HepG2 (cell line): Measurements from ENCODE around the gene CD300LD. TPM values are rescaled to one million over a fixed set of nuclear protein-coding genes. Genes with fewer than 3 reads are reported as not detected.

Experiments used
- ATAC-seq: fragments of 200-7000 bp; cut with Tn5 transposase; 3 replicates; pipeline ENCODE4 v1.9.1; 2020; ENCODE audit warnings: mild to moderate bottlenecking, moderate library complexity
- BruUV-seq: library from RNA; stranded (reverse); fragments of 400-500 nt; replicated peaks from 2 replicates; lab custom pipeline; 2021; lab: Mats Ljungman, UMichigan
- CTCF ChIA-PET: fragments of 300-600 bp; formaldehyde crosslinking; extraction: SDS; loops from one replicate; lab custom pipeline; 2021; ENCODE audit warnings: low total read pairs, inconsistent platforms, low intra/inter-chr PET ratio; lab: Yijun Ruan, JAX
- POLR2A ChIA-PET: fragments of 350-600 bp; sonication (Branson Sonifier 250); formaldehyde crosslinking; loops from one replicate; lab custom pipeline; 2020; ENCODE audit warnings: antibody characterized with exemption, inconsistent platforms; lab: Yijun Ruan, JAX
- DNase-seq: peaks from one replicate; pipeline ENCODE4 v3.0.0-alpha.2; 2015; ENCODE audit warnings: low spot score
- FAIRE-seq: peaks from 3 replicates; lab custom pipeline; 2011; peaks lifted over from hg19 to GRCh38; lab: Jason Lieb, UNC
- H2AFZ ChIP-seq: one replicate; pipeline ENCODE4 v1.6.1; 2011; ENCODE audit warnings: low read length, inconsistent platforms
- H3K27ac ChIP-seq: fragments of 300-600 bp; 3 replicates; pipeline ENCODE4 v1.8.0; 2011; ENCODE audit warnings: mixed run types, mild to moderate bottlenecking, mixed read lengths, low read length, inconsistent platforms; ENCODE audit not compliant: insufficient read depth; ENCODE audit errors: extremely low read length
- H3K27me3 ChIP-seq, 2 experiments: fragments of 200-600 bp in 1 of 2; 2 replicates in 1 of 2; 3 replicates in 1 of 2; pipeline versions ENCODE4 v1.6.0 to v1.8.0; 2011; ENCODE audit warnings: low read length in 2 of 2, mild to moderate bottlenecking in 2 of 2, moderate library complexity in 2 of 2, inconsistent platforms in 1 of 2; ENCODE audit not compliant: insufficient read depth in 2 of 2, control insufficient read depth in 1 of 2
- H3K36me3 ChIP-seq, 2 experiments: fragments of 200-600 bp in 1 of 2; replicated peaks in 1 of 2; 2 replicates in 1 of 2; 3 replicates in 1 of 2; pipeline versions ENCODE4 v1.5.1 to v1.8.0; 2011; ENCODE audit warnings: low read length in 2 of 2, inconsistent platforms in 1 of 2; ENCODE audit not compliant: insufficient read depth in 2 of 2, control insufficient read depth in 1 of 2
- H3K4me1 ChIP-seq: 2 replicates; pipeline ENCODE4 v1.5.1; 2012; ENCODE audit warnings: low read length, inconsistent platforms; ENCODE audit not compliant: insufficient read depth
- H3K4me2 ChIP-seq: 2 replicates; pipeline ENCODE4 v1.6.0; 2011; ENCODE audit warnings: low read depth, low read length, inconsistent platforms
- H3K4me3 ChIP-seq, 3 experiments: fragments of 200-600 bp in 1 of 3; sonication (generic), shearing (Covaris generic) in 1 of 3; replicated peaks in 1 of 3; 2 replicates each; pipeline ENCODE4 v1.5.1; 2011 to 2016; ENCODE audit warnings: low read length in 3 of 3, inconsistent platforms in 2 of 3, low read depth in 2 of 3, mild to moderate bottlenecking in 2 of 3, control low read depth in 1 of 3, mixed read lengths in 1 of 3; ENCODE audit not compliant: insufficient read depth in 1 of 3
- H3K79me2 ChIP-seq: one replicate; pipeline ENCODE4 v1.6.1; 2011; ENCODE audit warnings: low read length, inconsistent platforms; ENCODE audit not compliant: insufficient read depth
- H3K9ac ChIP-seq: 2 replicates; pipeline ENCODE4 v1.6.0; 2011; ENCODE audit warnings: mild to moderate bottlenecking, low read depth, low read length, inconsistent platforms; ENCODE audit not compliant: insufficient read depth
- H3K9me3 ChIP-seq: 2 replicates; pipeline ENCODE4 v1.5.1; 2012; ENCODE audit warnings: mild to moderate bottlenecking, low read length
- H4K20me1 ChIP-seq: 2 replicates; pipeline ENCODE4 v1.6.0; 2011; ENCODE audit warnings: inconsistent platforms, mild to moderate bottlenecking, low read length, moderate library complexity; ENCODE audit not compliant: insufficient read depth
- NCOA1 ChIP-seq: sonication (generic); formaldehyde crosslinking; IDR thresholded peaks from 2 replicates; pipeline ENCODE4 v1.9.0; 2021; ENCODE audit warnings: missing genetic modification reagents
- RCOR2 ChIP-seq: IDR thresholded peaks from 2 replicates; pipeline ENCODE4 v1.6.1; 2016; ENCODE audit warnings: missing biosample characterization, missing genetic modification reagents
- STAG1 ChIP-seq: sonication (generic); formaldehyde crosslinking; IDR thresholded peaks from 2 replicates; pipeline ENCODE4 v1.4.0; 2020; ENCODE audit warnings: missing genetic modification reagents
- USF2 ChIP-seq, 2 experiments: sonication (generic) in 1 of 2; formaldehyde crosslinking in 1 of 2; IDR thresholded peaks; 2 replicates each; pipeline versions ENCODE4 v1.5.1 to v1.6.1; 2011 to 2020; ENCODE audit warnings: borderline replicate concordance in 1 of 2, low read depth in 1 of 2, low read length in 1 of 2, mild to moderate bottlenecking in 1 of 2, missing genetic modification reagents in 1 of 2, moderate library complexity in 1 of 2
- ZNF138 ChIP-seq: sonication (generic); formaldehyde crosslinking; IDR thresholded peaks from 2 replicates; pipeline ENCODE4 v1.5.0; 2020; ENCODE audit warnings: mild to moderate bottlenecking, low read depth, missing genetic modification reagents
- ZNF281 ChIP-seq: sonication (generic); formaldehyde crosslinking; IDR thresholded peaks from 2 replicates; pipeline ENCODE4 v1.4.0; 2020; ENCODE audit warnings: missing genetic modification reagents, borderline replicate concordance
- ZNF784 ChIP-seq: sonication (generic); formaldehyde crosslinking; IDR thresholded peaks from 2 replicates; pipeline ENCODE4 v1.5.1; 2020; ENCODE audit warnings: missing genetic modification reagents, mild to moderate bottlenecking, borderline replicate concordance
- WGBS: methylation state at CpG from one replicate; pipeline ENCODE4 v1.1.6; 2017; ENCODE audit warnings: low lambda C conversion rate; 5-methylcytosine and 5-hydroxymethylcytosine counted together
- in situ Hi-C: cut with HindIII; loops from 2 replicates; pipeline ENCODE4 v1.10.0; 2017; ENCODE audit warnings: low pct_unique_long_range_greater_than_20kb; ENCODE audit not compliant: extremely low pct_ligation_motif_present
- intact Hi-C: fragments of 100-400 bp; cut with micrococcal nuclease; formaldehyde crosslinking; loops from one replicate; pipeline ENCODE4 v1.10.0; 2022; ENCODE audit not compliant: unreplicated experiment
- polyA plus RNA-seq, 8 experiments: library from polyadenylated mRNA; depleted of rRNA in 3 of 8; stranded (reverse) in 7 of 8; unstranded in 1 of 8; fragments of >200 nt; fragmentation: Illumina TruSeq in 4 of 8; extraction: Trizol in 4 of 8; gene quantifications; 2 replicates each; pipeline versions ENCODE4 v1.2.1 to v1.2.3, GENCODE V29; 2011 to 2016; ENCODE audit warnings: low read depth in 4 of 8, missing spikeins in 1 of 8, mixed read lengths in 1 of 8; ENCODE audit not compliant: insufficient read depth in 1 of 8
- total RNA-seq, 5 experiments: library from RNA; depleted of rRNA; stranded (reverse); fragments of >200 nt; fragmentation: Illumina TruSeq; extraction: Trizol; gene quantifications; 2 replicates each; pipeline ENCODE4 v1.2.3, GENCODE V29; 2016; ENCODE audit warnings: low read depth in 1 of 5
- TF ChIP-seq, protein P1 (sequence below): IDR thresholded peaks from 2 replicates; pipeline ENCODE4 v1.6.1; 2016

CD300LD gene
- total and polyA plus RNA-seq, 2 of the 13 experiments (the other 11 are each of a cell fraction or from before 2014, with no cell fraction given), result not detected

- TF ChIP-seq, protein P1, sequence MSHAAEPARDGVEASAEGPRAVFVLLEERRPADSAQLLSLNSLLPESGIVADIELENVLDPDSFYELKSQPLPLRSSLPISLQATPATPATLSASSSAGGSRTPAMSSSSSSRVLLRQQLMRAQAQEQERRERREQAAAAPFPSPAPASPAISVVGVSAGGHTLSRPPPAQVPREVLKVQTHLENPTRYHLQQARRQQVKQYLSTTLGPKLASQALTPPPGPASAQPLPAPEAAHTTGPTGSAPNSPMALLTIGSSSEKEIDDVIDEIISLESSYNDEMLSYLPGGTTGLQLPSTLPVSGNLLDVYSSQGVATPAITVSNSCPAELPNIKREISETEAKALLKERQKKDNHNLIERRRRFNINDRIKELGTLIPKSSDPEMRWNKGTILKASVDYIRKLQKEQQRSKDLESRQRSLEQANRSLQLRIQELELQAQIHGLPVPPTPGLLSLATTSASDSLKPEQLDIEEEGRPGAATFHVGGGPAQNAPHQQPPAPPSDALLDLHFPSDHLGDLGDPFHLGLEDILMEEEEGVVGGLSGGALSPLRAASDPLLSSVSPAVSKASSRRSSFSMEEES (CRISPR knock-in tag), result no peak
- TF ChIP-seq NCOA1 (no peak), STAG1 (CRISPR knock-in tag) (no peak), USF2 (IDR thresholded peaks at IDR 0.05; ENCODE audit: low read depth, low read length) (no peak), USF2 (CRISPR knock-in tag; IDR thresholded peaks at IDR 0.05; ENCODE audit: borderline replicate concordance) (no peak)
These were observed 6.4 kb upstream of the CD300LD start (continued) for GRCh38 chr17:74598346-74599022.

DNA sequence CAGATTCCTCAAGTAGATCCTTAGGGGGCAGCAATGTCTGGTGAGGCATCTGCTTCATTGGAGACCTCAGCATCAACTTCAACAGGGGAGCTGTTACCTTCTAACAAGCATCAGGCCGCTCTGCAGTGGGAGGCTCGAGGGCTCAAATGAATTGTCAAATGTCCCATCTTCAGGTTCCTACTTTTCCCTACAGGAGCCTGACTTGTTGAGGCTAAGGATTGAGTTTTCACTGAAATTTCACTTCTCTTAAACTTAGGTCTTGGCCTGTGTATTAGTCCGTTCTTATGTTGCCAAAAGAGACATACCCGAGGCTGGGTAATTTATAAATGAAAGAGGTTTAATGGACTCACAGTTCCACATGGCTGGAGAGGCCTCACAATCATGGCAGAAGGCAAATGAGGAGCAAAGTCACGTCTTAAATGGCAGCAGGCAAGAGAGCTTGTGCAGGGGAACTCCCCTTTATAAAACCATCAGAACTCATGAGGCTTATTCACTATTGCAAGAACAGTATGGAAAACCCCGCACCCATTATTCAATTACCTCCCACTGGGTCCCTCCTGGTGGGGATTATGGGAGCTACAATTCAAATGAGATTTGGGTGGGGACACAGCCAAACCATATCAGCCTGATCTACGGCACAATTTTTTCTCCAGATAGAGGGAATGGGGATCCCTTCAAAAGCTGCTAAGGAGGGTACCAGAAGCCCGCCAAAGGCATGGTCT, 5.1 kb upstream of the CD300LD start:
- H3K4me1 ChIP-seq, result no peaks in the 10 kb centered on the region
- H3K9me3 ChIP-seq, result no peaks in the 10 kb centered on the region
- no peak overlapping the region for H3K4me3 ChIP-seq
- no peaks in the 10 kb centered on the region for H3K36me3 ChIP-seq
- H3K27me3 ChIP-seq, result peaks cover 0 to 19% of the 10 kb centered on the region in 2 experiments; a peak in 2 of 5 replicates
- BruUV-seq, result no TSS peak
- no peaks in the 10 kb centered on the region for H3K79me2 ChIP-seq
- intact Hi-C loops (no loop called here), in situ Hi-C loops (no loop called here)
- POLR2A ChIA-PET, result no interaction called here
- H3K27ac ChIP-seq, result no peak overlapping the region
- CTCF ChIA-PET, result no interaction called here
- WGBS, result 3% methylated on average over 8 of the region's 8 CpGs
- DNase-seq, result no peak
- TF ChIP-seq ZNF281 (CRISPR knock-in tag), result no peak
- TF ChIP-seq RCOR2 (CRISPR knock-in tag), result no peak
- TF ChIP-seq ZNF784, result no peak
- TF ChIP-seq ZNF138, result no peak
- H3K4me2 ChIP-seq, result no peak overlapping the region
- no peak for ATAC-seq
- H4K20me1 ChIP-seq, result no peaks in the 10 kb centered on the region
- H3K9ac ChIP-seq, result no peak overlapping the region
- H2AFZ ChIP-seq, result no peak overlapping the region
- FAIRE-seq, result no peak
